ENCODE data around the gene ADGRG1.

Gene ADGRG1

DNA sequence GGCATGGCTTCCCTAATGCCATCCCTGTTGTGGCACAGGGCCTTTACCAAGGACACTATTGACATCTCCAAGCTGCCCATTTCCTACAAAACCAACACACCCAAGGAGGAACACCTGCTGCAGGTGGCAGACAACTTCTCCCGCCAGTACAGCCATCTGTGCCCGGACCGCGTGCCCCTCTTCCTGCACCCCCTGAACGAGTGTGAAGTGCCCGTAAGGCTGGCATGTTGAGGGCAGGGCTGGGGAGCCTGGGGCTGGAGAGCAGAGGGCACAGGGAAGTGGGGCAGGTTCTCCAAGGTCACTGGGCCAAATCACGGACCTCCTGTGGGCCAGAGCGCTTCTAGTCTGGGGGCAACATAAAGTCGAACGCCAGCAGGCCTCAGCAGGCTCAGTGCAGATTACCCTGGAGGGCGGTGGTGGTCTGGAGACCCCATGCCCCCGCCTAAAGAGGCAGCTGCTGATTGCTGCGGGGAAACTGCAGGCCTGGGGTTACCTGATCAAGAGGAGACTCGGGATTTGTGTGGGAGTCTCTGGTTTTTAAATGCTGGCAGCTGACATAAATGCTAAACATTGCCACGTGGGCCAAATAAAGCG lies 70.5 kb downstream of the ADGRG1 start:
- Histone ChIP-seq H3K9me2 (replicated peaks; ENCODE audit: insufficient read depth, low read length) (no peaks in the 10 kb centered on the region), H3K4me3 (ENCODE audit: low read length) (no peak overlapping the region), H3K4me1 (ENCODE audit: low read length) (no peaks in the 10 kb centered on the region), H3K27me3 (replicated peaks; ENCODE audit: insufficient read depth, low read length) (no peaks in the 10 kb centered on the region), H3F3A (ENCODE audit: insufficient read depth, low read length) (no peaks in the 10 kb centered on the region), H3K79me2 (ENCODE audit: low read length) (no peaks in the 10 kb centered on the region), H3K4me2 (ENCODE audit: low read depth, low read length) (no peak overlapping the region), H4K20me1 (ENCODE audit: insufficient read depth, low read length) (no peaks in the 10 kb centered on the region), H3K9me3 (replicated peaks; ENCODE audit: insufficient read depth, low read length) (no peaks in the 10 kb centered on the region), H3K36me3 (replicated peaks; ENCODE audit: insufficient read depth, low read length) (no peaks in the 10 kb centered on the region), H3K9ac (ENCODE audit: low read length) (no peak overlapping the region), H3K27ac (ENCODE audit: low read length) (no peak overlapping the region), H2AFZ (ENCODE audit: low read length) (no peak overlapping the region)
- TF ChIP-seq EZH2 (optimal IDR thresholded peaks at IDR 0.05; ENCODE audit: low read depth, low read length), result no peak
- TF ChIP-seq, protein P1, sequence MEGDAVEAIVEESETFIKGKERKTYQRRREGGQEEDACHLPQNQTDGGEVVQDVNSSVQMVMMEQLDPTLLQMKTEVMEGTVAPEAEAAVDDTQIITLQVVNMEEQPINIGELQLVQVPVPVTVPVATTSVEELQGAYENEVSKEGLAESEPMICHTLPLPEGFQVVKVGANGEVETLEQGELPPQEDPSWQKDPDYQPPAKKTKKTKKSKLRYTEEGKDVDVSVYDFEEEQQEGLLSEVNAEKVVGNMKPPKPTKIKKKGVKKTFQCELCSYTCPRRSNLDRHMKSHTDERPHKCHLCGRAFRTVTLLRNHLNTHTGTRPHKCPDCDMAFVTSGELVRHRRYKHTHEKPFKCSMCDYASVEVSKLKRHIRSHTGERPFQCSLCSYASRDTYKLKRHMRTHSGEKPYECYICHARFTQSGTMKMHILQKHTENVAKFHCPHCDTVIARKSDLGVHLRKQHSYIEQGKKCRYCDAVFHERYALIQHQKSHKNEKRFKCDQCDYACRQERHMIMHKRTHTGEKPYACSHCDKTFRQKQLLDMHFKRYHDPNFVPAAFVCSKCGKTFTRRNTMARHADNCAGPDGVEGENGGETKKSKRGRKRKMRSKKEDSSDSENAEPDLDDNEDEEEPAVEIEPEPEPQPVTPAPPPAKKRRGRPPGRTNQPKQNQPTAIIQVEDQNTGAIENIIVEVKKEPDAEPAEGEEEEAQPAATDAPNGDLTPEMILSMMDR (IDR thresholded peaks at IDR 0.05; ENCODE audit: low read length), result no peak
- no peak for TF ChIP-seq EZH2phosphoT487 (IDR thresholded peaks at IDR 0.05; ENCODE audit: low read length)
- DNase-seq, result no peak

DNA sequence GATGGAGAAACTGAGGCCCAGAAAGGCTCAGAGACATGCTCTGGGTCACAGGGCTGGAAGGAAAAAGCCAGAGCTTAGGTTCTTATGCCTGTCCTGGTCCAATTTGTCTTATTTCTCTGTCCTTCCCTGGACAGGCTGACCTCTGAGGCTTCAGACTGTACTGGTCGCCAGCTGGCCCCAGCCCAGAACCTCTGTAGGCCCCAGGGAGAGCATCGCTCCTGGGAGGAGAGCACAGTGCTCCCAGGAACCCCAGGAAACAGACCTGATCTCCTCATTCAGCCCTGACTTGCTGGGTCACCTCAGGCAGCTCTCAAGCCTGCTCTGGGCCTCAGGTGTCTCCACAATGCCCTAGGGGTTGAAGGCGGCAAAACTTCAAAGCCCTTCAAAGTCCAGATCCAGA lies 71.1 kb downstream of the ADGRG1 start:
- no peaks in the 10 kb centered on the region for H3F3A ChIP-seq (ENCODE audit: insufficient read depth, low read length)
- H3K4me2 ChIP-seq (ENCODE audit: low read depth, low read length), result no peak overlapping the region
- H4K20me1 ChIP-seq (ENCODE audit: insufficient read depth, low read length), result no peaks in the 10 kb centered on the region
- no peaks in the 10 kb centered on the region for H3K9me3 ChIP-seq (replicated peaks; ENCODE audit: insufficient read depth, low read length)
- H3K9me2 ChIP-seq (replicated peaks; ENCODE audit: insufficient read depth, low read length), result no peaks in the 10 kb centered on the region
- no peak overlapping the region for H3K4me3 ChIP-seq (ENCODE audit: low read length)
- no peak overlapping the region for H2AFZ ChIP-seq (ENCODE audit: low read length)
- no peak overlapping the region for H3K27ac ChIP-seq (ENCODE audit: low read length)
- TF ChIP-seq, protein P1 (IDR thresholded peaks at IDR 0.05; ENCODE audit: low read length), result no peak
- no peak for DNase-seq
- no peaks in the 10 kb centered on the region for H3K79me2 ChIP-seq (ENCODE audit: low read length)
- no peaks in the 10 kb centered on the region for H3K4me1 ChIP-seq (ENCODE audit: low read length)
- 0 out of 2 replicates have a peak, but pooled peaks cover 4% of the 10 kb centered on the region for H3K27me3 ChIP-seq (replicated peaks; ENCODE audit: insufficient read depth, low read length)
- no peak overlapping the region for H3K9ac ChIP-seq (ENCODE audit: low read length)
- no peaks in the 10 kb centered on the region for H3K36me3 ChIP-seq (replicated peaks; ENCODE audit: insufficient read depth, low read length)

DNA sequence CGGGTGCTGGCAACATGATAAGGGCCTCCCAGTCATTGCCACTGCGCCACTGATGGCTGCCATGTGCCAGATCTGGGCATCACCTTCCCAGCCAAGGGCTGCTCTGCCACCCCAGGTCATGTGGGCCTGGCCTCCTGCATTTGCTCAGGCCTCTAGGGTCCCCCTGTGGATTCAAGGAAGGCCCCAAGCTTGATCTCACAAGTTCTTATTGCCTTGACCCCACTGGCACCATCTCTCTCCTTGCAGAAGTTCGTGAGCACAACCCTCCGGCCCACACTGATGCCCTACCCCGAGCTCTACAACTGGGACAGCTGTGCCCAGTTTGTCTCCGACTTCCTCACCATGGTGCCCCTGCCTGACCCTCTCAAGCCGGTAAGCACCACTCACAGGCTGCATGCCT lies 71.5 kb downstream of the ADGRG1 start:
- H3K4me2 ChIP-seq (ENCODE audit: low read depth, low read length), result no peak overlapping the region

More for the DNA sequence above, 71.5 kb downstream of the ADGRG1 start:
- H3K27ac ChIP-seq (ENCODE audit: low read length), result no peak overlapping the region
- no peak for DNase-seq
- no peak overlapping the region for H3K4me3 ChIP-seq (ENCODE audit: low read length)
- no peaks in the 10 kb centered on the region for H3K9me3 ChIP-seq (replicated peaks; ENCODE audit: insufficient read depth, low read length)
- 0 out of 2 replicates have a peak, but pooled peaks cover 7% of the 10 kb centered on the region for H3K27me3 ChIP-seq (replicated peaks; ENCODE audit: insufficient read depth, low read length)
- H3K4me1 ChIP-seq (ENCODE audit: low read length), result no peaks in the 10 kb centered on the region
- H3F3A ChIP-seq (ENCODE audit: insufficient read depth, low read length), result no peaks in the 10 kb centered on the region
- H2AFZ ChIP-seq (ENCODE audit: low read length), result no peak overlapping the region
- H3K79me2 ChIP-seq (ENCODE audit: low read length), result no peaks in the 10 kb centered on the region
- no peak for TF ChIP-seq EZH2phosphoT487 (IDR thresholded peaks at IDR 0.05; ENCODE audit: low read length)
- TF ChIP-seq EZH2 (optimal IDR thresholded peaks at IDR 0.05; ENCODE audit: low read depth, low read length), result no peak
- TF ChIP-seq, protein P1 (IDR thresholded peaks at IDR 0.05; ENCODE audit: low read length), result no peak
- no peak overlapping the region for H3K9ac ChIP-seq (ENCODE audit: low read length)
- no peaks in the 10 kb centered on the region for H3K9me2 ChIP-seq (replicated peaks; ENCODE audit: insufficient read depth, low read length)
- H4K20me1 ChIP-seq (ENCODE audit: insufficient read depth, low read length), result no peaks in the 10 kb centered on the region
- H3K36me3 ChIP-seq (replicated peaks; ENCODE audit: insufficient read depth, low read length), result no peaks in the 10 kb centered on the region
